CD4-positive, alpha-beta memory T cell (primary cell): Measurements from ENCODE around the gene AGBL1. TPM values are rescaled to one million over a fixed set of nuclear protein-coding genes. Genes with fewer than 3 reads are reported as not detected.

Experiments used
- CTCF ChIA-PET: fragments of 350-600 bp; sonication (Branson Sonifier 250); formaldehyde crosslinking; loops from one replicate; lab custom pipeline; 2021; ENCODE audit warnings: inconsistent platforms; ENCODE audit not compliant: partially characterized antibody; lab: Charles Lee
- POLR2A ChIA-PET: fragments of 350-600 bp; sonication (Branson Sonifier 250); formaldehyde crosslinking; loops from one replicate; lab custom pipeline; 2021; ENCODE audit not compliant: partially characterized antibody; lab: Charles Lee
- DNase-seq, 5 donors: peaks; one replicate each; pipeline versions ENCODE4 v3.0.0 to v3.0.0-alpha.2; 2020 to 2022; ENCODE audit warnings: mixed read lengths in 1 of 5
- H3K27ac ChIP-seq: one replicate; pipeline ENCODE4 v1.7.0; 2013; ENCODE audit warnings: low read depth, low read length
- H3K27me3 ChIP-seq: 2 replicates; pipeline ENCODE4 v1.7.0; 2013; ENCODE audit warnings: mild to moderate bottlenecking, low read length, moderate library complexity; ENCODE audit not compliant: insufficient read depth
- H3K36me3 ChIP-seq: 2 replicates; pipeline ENCODE4 v1.7.0; 2013; ENCODE audit warnings: mild to moderate bottlenecking, low read length, moderate library complexity; ENCODE audit not compliant: insufficient read depth
- H3K4me1 ChIP-seq: 2 replicates; pipeline ENCODE4 v1.7.0; 2013; ENCODE audit warnings: mild to moderate bottlenecking, low read length, moderate library complexity; ENCODE audit not compliant: insufficient read depth
- H3K4me3 ChIP-seq, 2 donors: one replicate each; pipeline ENCODE4 v1.7.0; 2013; ENCODE audit warnings: low read length in 2 of 2, mild to moderate bottlenecking in 1 of 2
- H3K9me3 ChIP-seq, 2 donors: one replicate each; pipeline ENCODE4 v1.7.0; 2013; ENCODE audit warnings: low read length in 2 of 2, control low read depth in 1 of 2; ENCODE audit not compliant: control insufficient read depth in 1 of 2
- H3K27ac Mint-ChIP-seq, 7 donors: one replicate each; pipeline ENCODE4 v1.8.0; 2020 to 2021; ENCODE audit warnings: mixed read lengths in 7 of 7, mild to moderate bottlenecking in 6 of 7, inconsistent platforms in 3 of 7, moderate library complexity in 3 of 7
- H3K27me3 Mint-ChIP-seq, 2 donors: one replicate each; pipeline ENCODE4 v1.8.0; 2020 to 2021; ENCODE audit warnings: mixed read lengths in 2 of 2
- H3K36me3 Mint-ChIP-seq, 2 donors: one replicate each; pipeline ENCODE4 v1.8.0; 2020 to 2021; ENCODE audit warnings: mixed read lengths in 2 of 2, inconsistent platforms in 1 of 2, mild to moderate bottlenecking in 1 of 2
- H3K4me1 Mint-ChIP-seq, 4 donors: one replicate each; pipeline ENCODE4 v1.8.0; 2020 to 2021; ENCODE audit warnings: mixed read lengths in 4 of 4, mild to moderate bottlenecking in 1 of 4
- H3K4me3 Mint-ChIP-seq, 8 donors: one replicate each; pipeline ENCODE4 v1.8.0; 2020 to 2021; ENCODE audit warnings: mixed read lengths in 8 of 8, mild to moderate bottlenecking in 7 of 8, moderate library complexity in 6 of 8, inconsistent platforms in 3 of 8
- H3K9me3 Mint-ChIP-seq, 8 donors: one replicate each; pipeline ENCODE4 v1.8.0; 2020 to 2021; ENCODE audit warnings: mixed read lengths in 8 of 8, mild to moderate bottlenecking in 5 of 8, inconsistent platforms in 3 of 8, moderate library complexity in 1 of 8
- intact Hi-C: fragments of 100-400 bp; cut with micrococcal nuclease; formaldehyde crosslinking; loops from one replicate; pipeline ENCODE4 v1.15.1; 2023
- polyA plus RNA-seq, 2 donors: library from polyadenylated mRNA; unstranded; fragments of 300-500 nt; fragmentation: Illumina TruSeq; gene quantifications; one replicate each; pipeline ENCODE4 v1.2.3, GENCODE V29; 2021
- total RNA-seq, 2 experiments: library from RNA; stranded (reverse); gene quantifications; one replicate each; pipeline ENCODE4 v1.2.3, GENCODE V29; 2021

The AGBL1 gene
- total and polyA plus RNA-seq, 4 experiments from 2014 or later = not detected

GRCh38 chr15:86765281-86765680, 685.6 kb downstream of the AGBL1 start:
- H3K9me3 Mint-ChIP-seq = no peaks in the 10 kb centered on the region
- CTCF ChIA-PET = no interaction called here
- no peak for DNase-seq
- peaks cover 1 to 11% of the 10 kb centered on the region in 2 donors for H3K27me3 Mint-ChIP-seq
- no peaks in the 10 kb centered on the region for H3K4me1 ChIP-seq
- POLR2A ChIA-PET = no interaction called here
- H3K27me3 ChIP-seq = no peaks in the 10 kb centered on the region
- intact Hi-C loops = no loop called here
- no peak overlapping the region for H3K27ac ChIP-seq
- H3K4me3 Mint-ChIP-seq = peak overlapping the region in 1 of 8 donors; percentile 65
- no peaks in the 10 kb centered on the region for H3K9me3 ChIP-seq
- no peaks in the 10 kb centered on the region for H3K36me3 Mint-ChIP-seq
- H3K4me3 ChIP-seq = no peak overlapping the region
- no peaks in the 10 kb centered on the region for H3K4me1 Mint-ChIP-seq
- H3K36me3 ChIP-seq = no peaks in the 10 kb centered on the region
- no peak overlapping the region for H3K27ac Mint-ChIP-seq

- intact Hi-C loops = no loop called here
- CTCF ChIA-PET = no interaction called here
- POLR2A ChIA-PET = no interaction called here
- Histone ChIP-seq H3K27me3 (no peaks in the 10 kb centered on the region), H3K27ac (no peak overlapping the region), H3K4me3 (no peak overlapping the region), H3K4me1 (no peaks in the 10 kb centered on the region), H3K36me3 (no peaks in the 10 kb centered on the region), H3K9me3 (no peaks in the 10 kb centered on the region)
- DNase-seq = no peak
- H3K9me3 Mint-ChIP-seq = peaks cover 0 to 2% (median 0%) of the 10 kb centered on the region in 8 donors
- peaks cover 0 to 4% of the 10 kb centered on the region in 2 donors for H3K27me3 Mint-ChIP-seq
- H3K4me1 Mint-ChIP-seq = no peaks in the 10 kb centered on the region
- H3K36me3 Mint-ChIP-seq = no peaks in the 10 kb centered on the region
- no peak overlapping the region for H3K27ac Mint-ChIP-seq
- H3K4me3 Mint-ChIP-seq = no peak overlapping the region
Observed at GRCh38 chr15:86772369-86773059, 692.8 kb downstream of the AGBL1 start.

- DNase-seq = no peak
- Histone ChIP-seq H3K36me3 (no peaks in the 10 kb centered on the region), H3K27ac (no peak overlapping the region), H3K4me3 (no peak overlapping the region), H3K4me1 (no peaks in the 10 kb centered on the region), H3K9me3 (no peaks in the 10 kb centered on the region), H3K27me3 (no peaks in the 10 kb centered on the region)
- intact Hi-C loops = no loop called here
- no peaks in the 10 kb centered on the region for H3K4me1 Mint-ChIP-seq
- H3K27ac Mint-ChIP-seq = no peak overlapping the region
- H3K36me3 Mint-ChIP-seq = no peaks in the 10 kb centered on the region
- peaks cover 0 to 10% (median 3%) of the 10 kb centered on the region in 8 donors for H3K9me3 Mint-ChIP-seq
- H3K4me3 Mint-ChIP-seq = no peak overlapping the region
- no peaks in the 10 kb centered on the region for H3K27me3 Mint-ChIP-seq
- ChIA-PET POLR2A (no interaction called here), CTCF (no interaction called here)
Observed at GRCh38 chr15:86773736-86774135, 694.1 kb downstream of the AGBL1 start.

DNA sequence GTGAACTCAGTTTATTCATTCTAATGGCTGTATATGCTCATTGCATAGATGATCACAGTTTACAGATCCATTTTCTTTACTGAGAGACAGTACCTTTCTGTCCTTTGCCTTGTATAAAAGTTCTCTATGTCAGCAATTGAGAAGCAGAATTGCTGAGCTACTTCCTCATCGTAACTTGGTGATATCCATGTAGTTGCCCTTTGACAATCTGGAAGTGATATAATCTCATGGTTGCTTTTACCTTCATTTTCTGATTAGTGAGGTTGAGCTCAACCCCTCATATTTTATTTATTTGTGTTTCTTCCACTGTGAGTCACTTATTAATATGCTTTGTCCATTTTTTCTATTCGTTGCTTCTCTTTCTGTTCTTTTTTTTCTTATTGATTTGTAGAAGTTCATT, 696.5 kb downstream of the AGBL1 start:
- CTCF ChIA-PET = no interaction called here
- H3K9me3 Mint-ChIP-seq = peaks cover 0 to 15% (median 5%) of the 10 kb centered on the region in 8 donors
- no peaks in the 10 kb centered on the region for H3K36me3 Mint-ChIP-seq

DNA sequence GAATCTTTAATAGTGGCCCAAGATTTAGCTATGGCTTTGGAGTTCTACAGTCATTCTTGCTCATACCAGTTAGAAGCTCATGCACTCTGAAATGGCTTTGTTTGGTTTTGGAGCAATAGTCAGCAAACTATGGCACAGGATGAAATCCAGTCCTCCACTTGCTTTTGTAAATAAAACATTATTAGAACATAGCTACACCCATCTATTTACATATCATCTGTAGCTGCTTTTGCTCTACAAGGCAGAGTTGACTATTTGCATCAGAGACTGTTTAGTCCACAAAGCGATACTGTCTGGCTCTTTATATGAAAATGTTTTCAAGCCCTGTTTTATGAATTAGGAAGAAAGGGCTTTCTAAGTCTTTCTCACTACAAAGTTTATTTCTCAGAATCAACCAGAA, 716.9 kb downstream of the AGBL1 start:
- H3K9me3 ChIP-seq = no peaks in the 10 kb centered on the region
- no peak for DNase-seq

More for the DNA sequence above, 696.5 kb downstream of the AGBL1 start:
- intact Hi-C loops = no loop called here
- Mint-ChIP-seq H3K27me3 (no peaks in the 10 kb centered on the region), H3K4me3 (no peak overlapping the region), H3K4me1 (no peaks in the 10 kb centered on the region), H3K27ac (no peak overlapping the region)
- Histone ChIP-seq H3K27ac (no peak overlapping the region), H3K9me3 (no peaks in the 10 kb centered on the region), H3K27me3 (no peaks in the 10 kb centered on the region), H3K36me3 (no peaks in the 10 kb centered on the region), H3K4me3 (no peak overlapping the region), H3K4me1 (no peaks in the 10 kb centered on the region)
- DNase-seq = no peak
- POLR2A ChIA-PET = no interaction called here

DNA sequence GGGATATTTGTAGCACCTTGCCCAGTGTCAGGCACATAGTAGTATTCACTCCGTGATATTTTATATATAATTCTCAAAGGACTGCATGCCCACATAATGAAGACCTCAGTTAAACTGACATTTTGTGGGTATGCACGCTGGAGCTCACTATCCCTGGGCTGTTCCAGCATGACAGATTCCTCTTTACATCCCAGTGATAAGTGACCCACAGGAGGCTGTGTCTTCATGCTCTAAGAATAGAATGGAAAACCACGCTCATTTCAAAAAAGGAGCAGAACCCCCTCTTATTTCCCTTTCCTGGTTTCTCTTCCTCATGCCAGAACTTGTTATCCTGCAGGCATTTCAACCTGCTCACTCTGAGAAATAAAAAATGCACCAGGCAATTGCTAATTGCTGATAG, 717.5 kb downstream of the AGBL1 start:
- POLR2A ChIA-PET = no interaction called here
- CTCF ChIA-PET = no interaction called here
- no peak for DNase-seq
- H3K9me3 Mint-ChIP-seq = no peaks in the 10 kb centered on the region
- Histone ChIP-seq H3K27me3 (no peaks in the 10 kb centered on the region), H3K4me1 (no peaks in the 10 kb centered on the region), H3K27ac (no peak overlapping the region), H3K4me3 (no peak overlapping the region), H3K36me3 (no peaks in the 10 kb centered on the region), H3K9me3 (no peaks in the 10 kb centered on the region)
- intact Hi-C loops = no loop called here
- H3K27me3 Mint-ChIP-seq = peaks cover 0 to 2% of the 10 kb centered on the region in 2 donors
- H3K36me3 Mint-ChIP-seq = no peaks in the 10 kb centered on the region
- H3K4me3 Mint-ChIP-seq = no peak overlapping the region
- H3K27ac Mint-ChIP-seq = no peak overlapping the region
- H3K4me1 Mint-ChIP-seq = no peaks in the 10 kb centered on the region

More for the DNA sequence above, 716.9 kb downstream of the AGBL1 start:
- H3K36me3 Mint-ChIP-seq = no peaks in the 10 kb centered on the region
- CTCF ChIA-PET = no interaction called here
- intact Hi-C loops = no loop called here
- H3K36me3 ChIP-seq = no peaks in the 10 kb centered on the region
- H3K4me3 ChIP-seq = no peak overlapping the region
- no peaks in the 10 kb centered on the region for H3K9me3 Mint-ChIP-seq
- no peaks in the 10 kb centered on the region for H3K4me1 ChIP-seq
- POLR2A ChIA-PET = no interaction called here
- no peaks in the 10 kb centered on the region for H3K27me3 ChIP-seq
- no peak overlapping the region for H3K27ac Mint-ChIP-seq
- H3K27me3 Mint-ChIP-seq = peaks cover 0 to 2% of the 10 kb centered on the region in 2 donors
- H3K4me1 Mint-ChIP-seq = no peaks in the 10 kb centered on the region
- no peak overlapping the region for H3K27ac ChIP-seq
- H3K4me3 Mint-ChIP-seq = no peak overlapping the region

GRCh38 chr15:86799226-86799625, 719.6 kb downstream of the AGBL1 start:
- no peak overlapping the region for H3K4me3 ChIP-seq
- no peak overlapping the region for H3K27ac ChIP-seq
- H3K4me1 ChIP-seq = no peaks in the 10 kb centered on the region
- H3K36me3 ChIP-seq = no peaks in the 10 kb centered on the region
- ChIA-PET CTCF (no interaction called here), POLR2A (no interaction called here)
- Mint-ChIP-seq H3K9me3 (no peaks in the 10 kb centered on the region), H3K27me3 (peaks cover 0 to 2% of the 10 kb centered on the region in 2 donors), H3K4me1 (no peaks in the 10 kb centered on the region), H3K4me3 (no peak overlapping the region), H3K36me3 (no peaks in the 10 kb centered on the region), H3K27ac (no peak overlapping the region)
- no peaks in the 10 kb centered on the region for H3K27me3 ChIP-seq
- no peak for DNase-seq
- intact Hi-C loops = no loop called here
- no peaks in the 10 kb centered on the region for H3K9me3 ChIP-seq
